ENCODE data around the gene SLC12A8. TPM values are rescaled to one million over a fixed set of nuclear protein-coding genes. Genes with fewer than 3 reads are reported as not detected.
A peak's percentile ranks its signal among the peaks of the same experiment; 100 is the strongest.

The SLC12A8 gene
- total RNA-seq, 3 donors from 2014 or later = 0.48 to 12.5 (median 9.8) TPM

GRCh38 chr3:125161607-125162219 is 50.8 kb downstream of the SLC12A8 start:
- Histone ChIP-seq H3K4me1 (peaks cover 0 to 8% of the 10 kb centered on the region in 2 donors), H3K27me3 (no peaks in the 10 kb centered on the region), H3K4me3 (no peak overlapping the region), H3K36me3 (no peaks in the 10 kb centered on the region), H3K27ac (peak overlapping the region; percentile 65 to 71), H3K9me3 (no peaks in the 10 kb centered on the region)
- no peak for DNase-seq (ENCODE audit: low spot score in 2 of 2)
- intact Hi-C loops (cut with DNase I; ENCODE audit: low total_unique reads) = no loop called here
- no peak for TF ChIP-seq POLR2AphosphoS5 (IDR thresholded peaks at IDR 0.05)
- TF ChIP-seq CTCF (IDR thresholded peaks at IDR 0.05) = no peak
- no peak for TF ChIP-seq POLR2A (IDR thresholded peaks at IDR 0.05)

GRCh38 chr3:125160606-125161371 is 51.8 kb downstream of the SLC12A8 start:
- Histone ChIP-seq H3K4me3 (no peak overlapping the region), H3K36me3 (no peaks in the 10 kb centered on the region), H3K27ac (peak overlapping the region; percentile 65 to 70), H3K9me3 (no peaks in the 10 kb centered on the region), H3K4me1 (peaks cover 0 to 8% of the 10 kb centered on the region in 2 donors), H3K27me3 (no peaks in the 10 kb centered on the region)
- intact Hi-C loops (cut with DNase I; ENCODE audit: low total_unique reads) = no loop called here
- no peak for DNase-seq (ENCODE audit: low spot score in 2 of 2)
- TF ChIP-seq POLR2A (IDR thresholded peaks at IDR 0.05) = no peak
- no peak for TF ChIP-seq CTCF (IDR thresholded peaks at IDR 0.05)
- no peak for TF ChIP-seq POLR2AphosphoS5 (IDR thresholded peaks at IDR 0.05)

- intact Hi-C loops (cut with DNase I; ENCODE audit: low total_unique reads) = no loop called here
- DNase-seq (ENCODE audit: low spot score in 2 of 2) = no peak
- Histone ChIP-seq H3K9me3 (no peaks in the 10 kb centered on the region), H3K36me3 (no peaks in the 10 kb centered on the region), H3K4me3 (no peak overlapping the region), H3K27ac (no peak overlapping the region), H3K27me3 (no peaks in the 10 kb centered on the region), H3K4me1 (peaks cover 0 to 8% of the 10 kb centered on the region in 2 donors)
- TF ChIP-seq POLR2AphosphoS5 (IDR thresholded peaks at IDR 0.05) (no peak), POLR2A (IDR thresholded peaks at IDR 0.05) (no peak), CTCF (IDR thresholded peaks at IDR 0.05) (no peak)
These were observed 55.4 kb downstream of the SLC12A8 start for GRCh38 chr3:125157183-125157582.

GRCh38 chr3:125156456-125156855 is 56.1 kb downstream of the SLC12A8 start:
- peak overlapping the region in 1 of 2 donors; percentile 51 for H3K27ac ChIP-seq

More at GRCh38 chr3:125156456-125156855, 56.1 kb downstream of the SLC12A8 start:
- H3K4me3 ChIP-seq = no peak overlapping the region
- no peak for DNase-seq (ENCODE audit: low spot score in 2 of 2)
- H3K9me3 ChIP-seq = no peaks in the 10 kb centered on the region
- H3K4me1 ChIP-seq = peaks cover 0 to 4% of the 10 kb centered on the region in 2 donors
- TF ChIP-seq CTCF (IDR thresholded peaks at IDR 0.05) (no peak), POLR2A (IDR thresholded peaks at IDR 0.05) (no peak), POLR2AphosphoS5 (IDR thresholded peaks at IDR 0.05) (no peak)
- no peaks in the 10 kb centered on the region for H3K36me3 ChIP-seq
- intact Hi-C loops (cut with DNase I; ENCODE audit: low total_unique reads) = no loop called here
- H3K27me3 ChIP-seq = no peaks in the 10 kb centered on the region
